ENCODE data around the gene KRT77. TPM values are rescaled to one million over a fixed set of nuclear protein-coding genes. Genes with fewer than 3 reads are reported as not detected.

The KRT77 gene
- total and polyA plus RNA-seq, 10 of the 15 experiments (the other 5 are each of a cell fraction or from before 2014, with no cell fraction given): not detected

DNA sequence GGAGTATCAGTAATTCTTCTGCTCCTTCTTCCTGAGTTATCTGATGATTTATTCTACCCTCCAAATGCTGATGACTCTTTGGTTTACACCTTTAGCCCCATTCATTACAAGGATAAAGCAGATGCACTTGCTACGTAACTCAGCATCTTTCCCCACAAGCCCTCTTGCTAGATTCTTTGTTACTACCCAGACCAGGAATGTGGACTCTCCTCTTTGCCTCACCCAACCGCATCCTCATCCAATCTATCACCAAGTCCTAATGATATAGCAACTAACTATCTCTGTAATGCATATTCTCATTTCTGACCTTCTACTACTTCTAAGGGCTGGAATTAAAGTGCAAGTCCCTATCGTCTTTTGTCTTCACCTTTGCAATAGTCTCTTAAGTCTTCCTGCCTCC lies 32.4 kb downstream of the KRT77 start:
- H3K27ac ChIP-seq (ENCODE audit: control insufficient read depth, insufficient read depth): no peak overlapping the region
- intact Hi-C loops (cut with micrococcal nuclease; ENCODE audit: unreplicated experiment) (no loop called here), in situ Hi-C loops (cut with MboI) (no loop called here)
- no peaks in the 10 kb centered on the region for H3K79me2 ChIP-seq (ENCODE audit: control insufficient read depth, insufficient read depth, low read length)
- no TSS peak for BruUV-seq (replicated peaks)
- H3K4me2 ChIP-seq (ENCODE audit: control insufficient read depth, insufficient read depth): no peak overlapping the region
- DNase-seq (ENCODE audit: low read depth, low spot score) (no peak), FAIRE-seq (no peak), ATAC-seq (no peak)
- no peaks in the 10 kb centered on the region; a peak in 1 of 4 replicates for H3K27me3 ChIP-seq (replicated peaks in 1 of 2; ENCODE audit: control insufficient read depth in 2 of 2, insufficient read depth in 2 of 2, low read length in 1 of 2)
- POLR2A ChIA-PET: no interaction called here
- H4K20me1 ChIP-seq (ENCODE audit: control insufficient read depth, insufficient read depth): no peaks in the 10 kb centered on the region
- TF ChIP-seq E2F8 (IDR thresholded peaks at IDR 0.05; ENCODE audit: low read depth, partially characterized antibody) (no peak), TCF7 (IDR thresholded peaks at IDR 0.05; ENCODE audit: borderline replicate concordance) (no peak), PAX8 (IDR thresholded peaks at IDR 0.05) (no peak), RELB (IDR thresholded peaks at IDR 0.05; ENCODE audit: low read depth) (no peak), TCF12 (IDR thresholded peaks at IDR 0.05; ENCODE audit: low read depth, low read length) (no peak), TBL1XR1 (IDR thresholded peaks at IDR 0.05; ENCODE audit: low read depth, low read length) (no peak), CEBPB (IDR thresholded peaks at IDR 0.05; ENCODE audit: borderline replicate concordance in 1 of 2, low read depth in 2 of 2, low read length in 2 of 2) (no peak), TAF1 (IDR thresholded peaks at IDR 0.05; ENCODE audit: borderline replicate concordance, low read depth, low read length) (no peak), SMC3 (IDR thresholded peaks at IDR 0.05; ENCODE audit: borderline replicate concordance, low read length) (no peak), IRF4 (IDR thresholded peaks at IDR 0.05; ENCODE audit: low read depth, low read length) (no peak), BMI1 (IDR thresholded peaks at IDR 0.05; ENCODE audit: borderline replicate concordance) (no peak), STAT3 (IDR thresholded peaks at IDR 0.05; ENCODE audit: low read depth, low read length) (no peak), YY1 (IDR thresholded peaks at IDR 0.05; ENCODE audit: low read depth, low read length) (no peak), MYC (IDR thresholded peaks at IDR 0.05; ENCODE audit: insufficient read depth, insufficient read length, insufficient replicate concordance, low read length, severe bottlenecking) (no peak), FOXM1 (IDR thresholded peaks at IDR 0.05; ENCODE audit: low read depth, low read length) (no peak)
- TF ChIP-seq, protein P1, sequence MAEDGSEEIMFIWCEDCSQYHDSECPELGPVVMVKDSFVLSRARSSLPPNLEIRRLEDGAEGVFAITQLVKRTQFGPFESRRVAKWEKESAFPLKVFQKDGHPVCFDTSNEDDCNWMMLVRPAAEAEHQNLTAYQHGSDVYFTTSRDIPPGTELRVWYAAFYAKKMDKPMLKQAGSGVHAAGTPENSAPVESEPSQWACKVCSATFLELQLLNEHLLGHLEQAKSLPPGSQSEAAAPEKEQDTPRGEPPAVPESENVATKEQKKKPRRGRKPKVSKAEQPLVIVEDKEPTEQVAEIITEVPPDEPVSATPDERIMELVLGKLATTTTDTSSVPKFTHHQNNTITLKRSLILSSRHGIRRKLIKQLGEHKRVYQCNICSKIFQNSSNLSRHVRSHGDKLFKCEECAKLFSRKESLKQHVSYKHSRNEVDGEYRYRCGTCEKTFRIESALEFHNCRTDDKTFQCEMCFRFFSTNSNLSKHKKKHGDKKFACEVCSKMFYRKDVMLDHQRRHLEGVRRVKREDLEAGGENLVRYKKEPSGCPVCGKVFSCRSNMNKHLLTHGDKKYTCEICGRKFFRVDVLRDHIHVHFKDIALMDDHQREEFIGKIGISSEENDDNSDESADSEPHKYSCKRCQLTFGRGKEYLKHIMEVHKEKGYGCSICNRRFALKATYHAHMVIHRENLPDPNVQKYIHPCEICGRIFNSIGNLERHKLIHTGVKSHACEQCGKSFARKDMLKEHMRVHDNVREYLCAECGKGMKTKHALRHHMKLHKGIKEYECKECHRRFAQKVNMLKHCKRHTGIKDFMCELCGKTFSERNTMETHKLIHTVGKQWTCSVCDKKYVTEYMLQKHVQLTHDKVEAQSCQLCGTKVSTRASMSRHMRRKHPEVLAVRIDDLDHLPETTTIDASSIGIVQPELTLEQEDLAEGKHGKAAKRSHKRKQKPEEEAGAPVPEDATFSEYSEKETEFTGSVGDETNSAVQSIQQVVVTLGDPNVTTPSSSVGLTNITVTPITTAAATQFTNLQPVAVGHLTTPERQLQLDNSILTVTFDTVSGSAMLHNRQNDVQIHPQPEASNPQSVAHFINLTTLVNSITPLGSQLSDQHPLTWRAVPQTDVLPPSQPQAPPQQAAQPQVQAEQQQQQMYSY (CRISPR knock-in tag; IDR thresholded peaks at IDR 0.05): no peak
- CTCF ChIA-PET: no interaction called here
- RAD21 ChIA-PET (ENCODE audit: unreplicated experiment): no interaction called here
- WGBS (ENCODE audit: insufficient coverage, insufficient replicate concordance, low lambda C conversion rate, missing lambda C conversion rate): 38% methylated on average over 3 of the region's 3 CpGs
- H3K4me3 ChIP-seq: no peak overlapping the region
- SMC1A ChIA-PET (ENCODE audit: uncharacterized antibody, unreplicated experiment): no interaction called here
- H3K36me3 ChIP-seq (ENCODE audit: control insufficient read depth in 2 of 2, insufficient read depth in 2 of 2, low read length in 1 of 2): no peaks in the 10 kb centered on the region
- no peak overlapping the region for H2AFZ ChIP-seq (ENCODE audit: control insufficient read depth, low read depth, low read length)
- no peaks in the 10 kb centered on the region for H3K9me3 ChIP-seq (replicated peaks; ENCODE audit: control insufficient read depth, insufficient read depth, low read length)
- H3K9ac ChIP-seq (ENCODE audit: control insufficient read depth, insufficient read depth, low read length): no peak overlapping the region
- H3K4me1 ChIP-seq (ENCODE audit: control insufficient read depth, insufficient read depth, low read length): no peaks in the 10 kb centered on the region

Measured in GM12878 (cell line).